Ascending aorta (tissue), 2 donors: ENCODE data around the gene DIPK1B. TPM values are rescaled to one million over a fixed set of nuclear protein-coding genes. Genes with fewer than 3 reads are reported as not detected.
"Not testable (repeated sequence)": the region's sequence is repeated elsewhere in the genome, so short reads cannot be mapped to it uniquely, and the experiment has no call there.

ENCODE experiments used
- DNase-seq, 2 donors: peaks; one replicate each; pipeline ENCODE4 v3.0.0-alpha.2; 2019; ENCODE audit warnings: low spot score in 2 of 2
- H3K27ac ChIP-seq, 2 donors: fragments of 200-600 bp; sonication (generic); one replicate each; pipeline ENCODE4 v1.5.1; 2016 to 2017; ENCODE audit warnings: mild to moderate bottlenecking in 1 of 2
- H3K27me3 ChIP-seq: fragments of 200-600 bp; sonication (generic); one replicate; pipeline ENCODE4 v1.5.1; 2017
- H3K36me3 ChIP-seq, 2 donors: fragments of 200-600 bp; sonication (generic); one replicate each; pipeline ENCODE4 v1.5.1; 2016
- H3K4me1 ChIP-seq, 2 donors: fragments of 200-600 bp; sonication (generic); one replicate each; pipeline ENCODE4 v1.5.1; 2016 to 2017; ENCODE audit warnings: mild to moderate bottlenecking in 1 of 2
- H3K4me3 ChIP-seq, 2 donors: fragments of 200-600 bp; sonication (generic); one replicate each; pipeline ENCODE4 v1.5.1; 2016 to 2017; ENCODE audit warnings: mild to moderate bottlenecking in 1 of 2
- H3K9me3 ChIP-seq, 2 donors: fragments of 200-600 bp; sonication (generic); one replicate each; pipeline ENCODE4 v1.5.1; 2016
- intact Hi-C: fragments of 100-400 bp; cut with DNase I; formaldehyde crosslinking; loops from one replicate; pipeline ENCODE4 v1.15.1; 2023
- total RNA-seq: library from RNA; depleted of rRNA; stranded (reverse); fragments of >200 nt; gene quantifications from one replicate; pipeline ENCODE4 v1.1.0, GENCODE V29; 2016
- TF ChIP-seq, protein P1 (sequence below), 3 experiments: fragments of 200-600 bp in 2 of 3; fragments of 450-650 bp in 1 of 3; sonication (generic) in 2 of 3; IDR thresholded peaks; one replicate each; pipeline ENCODE4 v1.5.1; 2016 to 2019; ENCODE audit warnings: antibody characterized with exemption in 3 of 3, mild to moderate bottlenecking in 1 of 3, moderate library complexity in 1 of 3

Gene DIPK1B
- total RNA-seq, 1 donor from 2014 or later: 86.2 TPM

DNA sequence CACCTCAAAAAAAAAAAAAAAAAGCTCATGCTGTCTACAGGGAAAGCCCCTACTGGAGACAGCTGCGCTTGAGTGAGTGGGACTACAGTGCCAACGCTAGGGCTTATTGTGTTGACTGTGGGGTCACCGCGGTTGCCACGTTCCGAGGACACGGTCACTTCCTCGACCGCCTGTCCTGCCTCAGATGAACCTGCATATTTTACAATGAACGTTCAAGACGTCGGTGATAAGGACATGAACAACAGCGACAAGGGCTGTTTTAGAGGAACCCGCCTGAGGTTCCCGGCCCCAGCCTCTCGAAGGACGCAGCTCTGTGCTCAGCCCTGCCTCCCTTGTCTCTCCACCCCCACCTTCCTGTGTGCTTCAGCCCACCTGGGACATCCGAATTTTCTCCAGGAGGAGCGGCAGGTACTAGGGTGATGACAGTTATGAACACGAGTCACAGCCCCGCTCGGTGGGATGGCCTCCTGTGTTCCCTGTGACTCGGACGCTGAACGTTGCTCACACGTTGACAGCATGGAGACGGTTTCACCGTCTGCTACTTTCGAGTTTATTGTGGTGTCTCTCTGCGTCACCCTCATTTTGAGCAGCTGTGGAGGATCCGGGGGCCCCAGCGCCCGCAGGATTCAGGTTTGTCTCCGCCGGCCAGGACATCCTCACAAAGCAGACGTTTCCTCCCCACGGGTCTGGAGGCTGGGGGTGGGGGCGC is 11.3 kb upstream of the DIPK1B start:
- TF ChIP-seq, protein P1, sequence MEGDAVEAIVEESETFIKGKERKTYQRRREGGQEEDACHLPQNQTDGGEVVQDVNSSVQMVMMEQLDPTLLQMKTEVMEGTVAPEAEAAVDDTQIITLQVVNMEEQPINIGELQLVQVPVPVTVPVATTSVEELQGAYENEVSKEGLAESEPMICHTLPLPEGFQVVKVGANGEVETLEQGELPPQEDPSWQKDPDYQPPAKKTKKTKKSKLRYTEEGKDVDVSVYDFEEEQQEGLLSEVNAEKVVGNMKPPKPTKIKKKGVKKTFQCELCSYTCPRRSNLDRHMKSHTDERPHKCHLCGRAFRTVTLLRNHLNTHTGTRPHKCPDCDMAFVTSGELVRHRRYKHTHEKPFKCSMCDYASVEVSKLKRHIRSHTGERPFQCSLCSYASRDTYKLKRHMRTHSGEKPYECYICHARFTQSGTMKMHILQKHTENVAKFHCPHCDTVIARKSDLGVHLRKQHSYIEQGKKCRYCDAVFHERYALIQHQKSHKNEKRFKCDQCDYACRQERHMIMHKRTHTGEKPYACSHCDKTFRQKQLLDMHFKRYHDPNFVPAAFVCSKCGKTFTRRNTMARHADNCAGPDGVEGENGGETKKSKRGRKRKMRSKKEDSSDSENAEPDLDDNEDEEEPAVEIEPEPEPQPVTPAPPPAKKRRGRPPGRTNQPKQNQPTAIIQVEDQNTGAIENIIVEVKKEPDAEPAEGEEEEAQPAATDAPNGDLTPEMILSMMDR (IDR thresholded peaks at IDR 0.05): no peak
- intact Hi-C loops: no loop called here
- Histone ChIP-seq H3K36me3 (no peaks in the 10 kb centered on the region), H3K27me3 (peaks cover 12% of the 10 kb centered on the region), H3K4me1 (no peaks in the 10 kb centered on the region), H3K4me3 (no peak overlapping the region), H3K9me3 (no peaks in the 10 kb centered on the region), H3K27ac (no peak overlapping the region)
- no peak for DNase-seq

DNA sequence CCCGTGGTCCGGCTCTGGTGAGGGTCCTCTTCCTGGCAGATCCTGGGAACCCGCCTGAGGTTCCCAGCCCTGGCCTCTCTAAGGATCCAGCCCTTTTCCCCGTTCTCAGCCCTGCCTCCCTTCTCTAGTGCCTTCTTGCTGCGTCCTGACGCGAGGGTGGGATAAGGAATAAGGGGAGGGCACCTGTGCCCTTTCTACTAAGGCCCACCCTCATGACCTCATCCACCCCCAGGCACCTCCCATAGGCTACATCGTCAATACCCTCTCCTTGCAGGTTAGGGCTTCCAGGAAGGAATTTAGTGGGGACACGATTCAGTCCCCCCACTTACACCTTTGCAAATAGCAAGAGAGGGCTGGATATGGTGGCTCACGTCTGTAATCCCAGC is 10.7 kb upstream of the DIPK1B start:
- Histone ChIP-seq H3K9me3 (no peaks in the 10 kb centered on the region), H3K27me3 (peaks cover 12% of the 10 kb centered on the region), H3K4me1 (no peaks in the 10 kb centered on the region), H3K27ac (no peak overlapping the region), H3K4me3 (no peak overlapping the region), H3K36me3 (no peaks in the 10 kb centered on the region)
- intact Hi-C loops: no loop called here
- no peak for DNase-seq
- TF ChIP-seq, protein P1 (IDR thresholded peaks at IDR 0.05): no peak

DNA sequence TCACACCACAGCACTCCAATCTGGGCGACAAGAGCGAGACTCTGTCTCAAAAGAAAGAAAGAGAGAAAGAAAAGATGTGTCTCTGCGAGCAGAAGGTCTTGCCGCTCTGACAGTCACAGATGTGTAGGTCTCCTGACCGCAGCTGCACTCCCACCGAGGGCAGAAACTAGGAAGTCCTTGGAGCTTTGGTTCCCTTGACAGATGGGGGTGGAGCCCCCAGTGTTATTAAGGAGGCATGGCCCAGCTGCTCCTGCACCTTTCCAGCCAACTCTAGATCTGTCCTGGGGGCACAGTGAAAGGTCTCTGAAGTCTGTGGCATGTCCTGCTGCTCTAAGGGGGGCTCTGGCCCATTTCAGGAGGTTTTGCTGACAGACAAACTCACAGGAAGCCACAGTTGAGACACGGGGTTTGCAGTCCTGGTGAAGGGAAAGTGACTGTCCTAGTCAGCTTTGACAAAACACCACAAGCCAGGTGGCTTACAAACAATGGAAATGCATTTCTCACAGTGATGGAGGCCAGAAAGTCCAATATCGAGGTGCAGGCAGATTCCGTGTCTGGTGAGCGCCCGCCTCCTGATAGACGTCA is 9.0 kb upstream of the DIPK1B start:
- H3K27me3 ChIP-seq: peaks cover 12% of the 10 kb centered on the region
- intact Hi-C loops: no loop called here

DNA sequence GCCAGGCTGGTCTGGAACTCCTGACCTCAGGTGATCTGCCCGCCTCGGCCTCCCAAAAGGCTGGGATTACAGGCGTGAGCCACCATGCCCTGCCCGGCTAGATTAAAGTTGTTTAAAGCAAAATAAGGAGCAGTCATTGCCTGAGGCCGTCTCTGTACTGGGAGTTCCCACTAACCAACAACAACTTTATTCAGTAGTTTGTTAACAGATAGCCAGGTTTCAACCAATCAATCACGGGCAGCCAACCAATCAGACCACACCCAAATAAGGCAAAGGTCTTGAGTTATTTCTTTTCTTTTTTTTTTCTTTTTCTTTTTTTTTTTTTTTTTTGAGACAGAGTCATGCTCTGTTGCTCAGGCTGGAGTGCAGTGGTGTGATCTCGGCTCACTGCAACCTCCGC is 7.6 kb upstream of the DIPK1B start:
- H3K4me3 ChIP-seq, H3K4me1 ChIP-seq, H3K36me3 ChIP-seq, DNase-seq, H3K27ac ChIP-seq, H3K9me3 ChIP-seq, intact Hi-C loops: not testable (repeated sequence)
- H3K27me3 ChIP-seq: peaks cover 12% of the 10 kb centered on the region

More for the DNA sequence above, 9.0 kb upstream of the DIPK1B start:
- no peaks in the 10 kb centered on the region for H3K4me1 ChIP-seq
- no peak for DNase-seq
- H3K4me3 ChIP-seq: no peak overlapping the region
- no peaks in the 10 kb centered on the region for H3K36me3 ChIP-seq
- no peak overlapping the region for H3K27ac ChIP-seq
- TF ChIP-seq, protein P1 (IDR thresholded peaks at IDR 0.05): no peak
- H3K9me3 ChIP-seq: no peaks in the 10 kb centered on the region

DNA sequence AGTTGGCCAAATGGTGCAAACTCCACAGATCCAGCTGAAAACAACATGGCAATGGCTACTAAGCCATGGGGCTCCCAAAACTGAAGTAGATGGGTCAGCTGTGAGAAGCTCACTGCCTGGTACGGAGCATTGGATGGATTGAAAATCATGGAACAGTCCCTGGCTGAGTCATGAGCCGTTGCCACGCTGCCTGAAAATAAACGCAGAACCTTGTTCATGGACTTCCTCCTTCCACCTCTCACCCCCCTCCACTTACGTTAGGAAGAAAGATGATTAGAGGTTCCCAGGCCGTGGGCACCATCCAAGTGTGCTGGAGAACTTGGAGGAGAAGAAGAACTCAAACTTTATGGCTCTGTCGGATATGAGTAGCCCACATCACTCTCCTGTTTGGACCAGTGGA is 6.8 kb upstream of the DIPK1B start:
- DNase-seq: no peak
- TF ChIP-seq, protein P1 (IDR thresholded peaks at IDR 0.05): no peak

DNA sequence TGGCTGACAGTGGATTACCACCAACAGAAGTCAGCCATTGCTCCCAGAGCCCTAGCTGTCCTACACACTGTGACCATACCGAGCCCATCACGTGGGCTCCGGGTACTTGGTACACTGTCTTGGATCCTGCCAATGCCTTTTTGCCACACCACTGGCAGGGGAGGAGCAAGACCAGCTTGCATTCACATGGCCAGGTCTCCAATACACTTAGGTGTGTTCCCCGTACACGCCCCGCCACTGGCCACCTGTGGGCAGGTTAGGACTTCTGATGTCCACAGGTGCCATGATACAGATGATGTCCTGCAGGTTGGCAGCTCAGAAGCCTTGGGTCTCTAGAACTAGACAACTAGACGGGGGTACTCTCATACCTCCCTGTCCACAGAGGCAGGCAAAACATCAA is 5.4 kb upstream of the DIPK1B start:
- DNase-seq: no peak
- TF ChIP-seq, protein P1 (IDR thresholded peaks at IDR 0.05): no peak
- intact Hi-C loops: no loop called here

More for the DNA sequence above, 6.8 kb upstream of the DIPK1B start:
- Histone ChIP-seq H3K9me3 (no peaks in the 10 kb centered on the region), H3K27me3 (peaks cover 12% of the 10 kb centered on the region), H3K27ac (no peak overlapping the region), H3K4me1 (no peaks in the 10 kb centered on the region), H3K4me3 (no peak overlapping the region), H3K36me3 (no peaks in the 10 kb centered on the region)
- intact Hi-C loops: no loop called here

More for the DNA sequence above, 5.4 kb upstream of the DIPK1B start:
- peaks cover 0 to 4% of the 10 kb centered on the region in 2 donors for H3K4me1 ChIP-seq
- no peaks in the 10 kb centered on the region for H3K36me3 ChIP-seq
- no peak overlapping the region for H3K4me3 ChIP-seq
- H3K27me3 ChIP-seq: peaks cover 4% of the 10 kb centered on the region
- no peaks in the 10 kb centered on the region for H3K9me3 ChIP-seq
- no peak overlapping the region for H3K27ac ChIP-seq
